GM18502 (cell line): ENCODE measurements around the gene DCST1.

Experiments used
- ATAC-seq: cut with Tn5 transposase; IDR thresholded peaks from one replicate; pipeline ENCODE4 v1.9.1; 2021; ENCODE audit warnings: mild to moderate bottlenecking; ENCODE audit not compliant: unreplicated experiment, poor library complexity

The DCST1 gene

GRCh38 chr1:155030243-155030795 is 3.3 kb upstream of the DCST1 start:
- no peak for ATAC-seq

- ATAC-seq = no peak
Observed at GRCh38 chr1:155030899-155031298, 2.7 kb upstream of the DCST1 start.

DNA sequence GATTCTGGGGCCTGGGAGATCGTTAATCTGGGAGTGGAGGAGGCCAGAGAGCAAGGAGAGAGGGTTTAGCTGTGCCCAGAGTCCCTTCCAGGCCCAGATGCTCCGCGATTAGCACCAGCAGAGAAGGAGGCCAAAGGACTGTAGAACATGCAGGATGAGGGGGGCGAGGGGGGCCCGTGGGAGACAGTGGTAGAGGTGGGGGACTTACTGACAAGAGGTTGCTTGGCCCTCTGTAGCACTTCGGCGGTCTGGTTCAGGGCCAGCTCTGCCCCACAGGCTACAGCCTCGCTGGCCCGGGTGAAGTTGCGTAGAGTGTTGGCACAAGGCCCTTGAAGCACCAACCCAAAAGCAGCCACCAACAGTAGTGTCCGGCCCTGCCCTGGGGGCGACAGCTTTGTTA is 738 bp upstream of the DCST1 start:
- ATAC-seq = no peak

- no peak for ATAC-seq
Observed at GRCh38 chr1:155034318-155035208, 939 bp downstream of the DCST1 start.

DNA sequence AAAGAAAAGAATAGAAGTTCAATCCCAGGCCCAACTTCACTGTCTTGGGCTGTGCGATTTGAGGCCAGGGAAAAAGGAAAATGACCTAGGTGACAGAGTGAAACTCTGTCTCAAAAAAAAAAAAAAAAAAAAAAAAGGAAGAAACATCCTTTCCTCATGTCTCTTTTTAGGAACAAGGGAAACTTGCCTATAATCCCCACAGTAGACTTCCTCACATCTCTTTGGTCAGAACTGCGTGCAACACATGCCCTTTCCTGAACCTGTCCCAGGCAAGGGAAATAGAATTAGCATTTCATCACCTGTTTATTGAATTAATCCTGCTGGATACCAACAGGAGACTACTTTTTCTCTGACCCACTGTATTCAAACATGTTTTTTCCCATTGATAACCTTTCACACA is 2.3 kb downstream of the DCST1 start:
- no peak for ATAC-seq

GRCh38 chr1:155037043-155037442 is 3.4 kb downstream of the DCST1 start:
- ATAC-seq = no peak

GRCh38 chr1:155037851-155038441 is 4.3 kb downstream of the DCST1 start:
- no peak for ATAC-seq

GRCh38 chr1:155038602-155039307 is 5.1 kb downstream of the DCST1 start:
- no peak for ATAC-seq

DNA sequence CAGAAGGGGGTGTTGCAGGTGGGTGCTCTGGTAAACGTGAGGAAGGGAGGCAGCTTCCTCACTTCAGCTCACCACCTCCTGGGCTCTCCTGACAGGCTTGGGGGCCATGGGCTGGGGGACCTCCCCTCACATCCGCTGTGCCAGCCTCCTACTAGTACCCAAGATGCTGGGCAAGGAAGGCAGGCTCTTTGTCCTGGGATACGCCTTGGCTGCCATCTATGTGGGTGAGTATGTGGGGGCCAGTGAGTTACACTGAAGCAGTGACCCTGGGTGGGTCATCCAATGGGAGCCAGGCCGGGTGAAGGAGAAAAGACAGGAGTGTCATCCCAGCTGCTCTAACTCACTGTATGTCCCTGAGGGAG is 5.7 kb downstream of the DCST1 start:
- no peak for ATAC-seq

- ATAC-seq = no peak
Observed at GRCh38 chr1:155040358-155041093, 6.9 kb downstream of the DCST1 start.

DNA sequence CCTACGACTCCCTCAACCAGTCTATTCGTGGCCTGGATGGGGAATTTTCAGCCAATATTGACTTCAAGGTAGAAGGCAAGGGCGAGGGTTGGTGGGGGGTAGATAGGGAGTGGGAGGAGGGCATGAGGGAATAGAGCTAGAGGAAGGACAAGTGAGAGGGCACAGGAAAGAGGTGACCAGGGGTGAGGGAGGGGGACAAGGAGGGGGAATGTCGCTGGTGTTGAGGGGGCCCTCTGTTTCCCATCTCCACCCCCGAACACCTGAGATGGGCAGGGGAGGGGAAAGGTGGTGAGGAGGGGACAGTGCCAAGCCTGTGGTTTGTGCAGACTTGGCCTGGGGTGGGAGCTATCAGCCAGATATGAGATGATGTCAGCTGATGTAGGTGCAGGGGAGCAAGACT is 9.2 kb downstream of the DCST1 start:
- no peak for ATAC-seq

DNA sequence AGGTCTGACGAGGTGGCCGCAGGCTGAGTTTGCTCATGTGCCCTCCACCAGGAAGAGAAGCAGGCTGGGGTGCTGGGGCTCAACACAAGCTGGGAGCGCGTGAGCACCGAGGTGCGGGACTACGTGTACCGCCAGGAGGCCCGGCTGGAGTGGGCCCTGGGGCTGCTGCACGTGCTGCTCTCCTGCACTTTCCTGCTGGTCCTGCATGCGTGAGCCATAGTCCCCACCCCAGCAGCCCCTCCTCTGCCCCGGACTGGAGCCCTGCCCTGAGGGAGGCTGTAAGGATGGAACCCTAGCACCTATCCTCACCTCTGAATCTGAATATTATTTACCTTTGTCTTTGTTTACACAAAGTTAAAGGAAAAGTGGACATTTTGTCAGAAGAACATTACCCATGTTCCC is 9.7 kb downstream of the DCST1 start:
- no peak for ATAC-seq

DNA sequence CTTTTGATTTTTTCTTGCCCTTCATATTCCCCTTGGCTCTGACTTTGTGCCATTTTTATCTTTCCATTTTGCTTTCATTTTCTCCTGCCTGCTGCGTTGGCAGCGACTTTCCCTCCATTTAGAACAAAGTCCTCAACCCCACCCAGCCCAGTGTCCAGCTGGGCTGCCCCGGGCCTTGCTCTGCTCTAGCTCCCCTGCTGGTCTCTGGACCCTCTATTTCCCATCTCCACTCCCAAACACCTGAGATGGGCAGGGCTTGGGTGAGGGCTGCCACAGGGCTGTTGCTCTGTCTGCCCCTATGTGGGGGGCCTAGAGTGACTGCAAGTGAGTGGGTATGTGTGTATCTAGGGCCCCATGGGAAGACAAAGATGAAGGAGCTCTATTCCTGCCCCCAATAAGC is 10.2 kb downstream of the DCST1 start:
- ATAC-seq = no peak

DNA sequence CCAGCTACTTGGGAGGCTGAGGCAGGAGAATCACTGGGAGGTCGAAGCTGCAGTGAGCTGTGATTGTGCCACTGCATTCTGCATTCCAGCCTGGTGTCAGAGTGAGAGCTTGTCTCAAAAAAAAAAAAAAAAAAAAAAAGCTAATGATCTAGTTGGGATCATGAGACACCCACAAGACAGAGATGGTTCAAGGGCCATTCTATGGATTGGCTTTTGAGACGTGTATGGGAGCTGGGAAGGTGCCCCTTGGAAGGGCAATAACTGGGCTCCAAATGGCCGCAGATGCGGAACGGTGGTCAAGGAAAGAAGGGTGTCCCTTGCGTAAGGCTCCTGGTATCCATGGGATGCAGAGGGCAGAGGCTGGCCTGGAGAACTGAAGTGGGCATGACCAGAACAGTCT is 10.7 kb downstream of the DCST1 start:
- no peak for ATAC-seq

- no peak for ATAC-seq
Observed at GRCh38 chr1:155044812-155045657, 11.4 kb downstream of the DCST1 start.

DNA sequence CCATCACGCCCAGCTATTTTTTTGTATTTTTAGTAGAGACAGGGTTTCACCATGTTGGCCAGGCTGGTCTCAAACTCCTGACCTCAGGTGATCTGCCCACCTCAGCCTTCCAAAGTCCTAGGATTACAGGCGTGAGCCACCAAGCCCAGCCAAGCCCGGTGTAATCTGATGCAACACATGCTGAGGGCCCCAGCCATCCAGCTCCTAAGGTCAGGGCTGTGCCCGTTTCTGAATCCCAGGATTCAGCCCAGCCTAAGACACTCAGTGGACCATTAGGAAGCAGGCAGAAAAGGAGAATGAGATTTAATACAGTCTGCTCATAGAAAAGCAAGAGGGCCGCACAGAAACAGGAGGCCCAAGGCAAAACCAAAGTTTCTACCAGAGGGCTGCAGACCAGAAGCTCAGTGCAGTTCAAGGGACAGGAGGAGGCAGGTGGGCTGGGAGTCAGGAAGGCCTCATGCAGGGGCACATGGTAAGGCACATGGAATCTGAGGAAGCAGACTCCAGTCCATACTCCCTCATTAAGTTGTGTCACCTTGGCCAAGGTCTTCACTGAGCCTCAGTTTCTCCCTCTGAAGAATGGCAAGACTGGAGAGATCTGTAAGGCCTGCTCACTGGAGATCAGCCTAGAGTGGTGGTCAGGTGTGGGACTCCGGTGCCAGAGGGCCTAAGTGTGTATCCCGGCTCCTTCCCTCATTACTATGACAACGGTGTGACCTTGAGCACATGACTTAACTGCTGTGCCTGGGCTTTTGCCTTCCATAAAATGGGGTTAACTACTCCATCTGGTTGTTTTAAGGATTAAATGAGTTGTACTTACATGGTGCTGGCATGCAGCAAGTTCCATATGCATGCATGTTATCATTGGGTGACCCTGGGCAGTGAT is 15.1 kb downstream of the DCST1 start:
- no peak for ATAC-seq

- ATAC-seq = no peak
Observed at GRCh38 chr1:155049651-155050559, 16.3 kb downstream of the DCST1 start.
